H9 (cell line): Measurements from ENCODE around the gene ARHGAP25. TPM values are rescaled to one million over a fixed set of nuclear protein-coding genes. Genes with fewer than 3 reads are reported as not detected.

Experiments used
- DNase-seq: peaks from one replicate; pipeline ENCODE4 v3.0.0-alpha.2; 2017
- H2AFZ ChIP-seq: one replicate; pipeline ENCODE4 v1.6.1; 2013; ENCODE audit warnings: mild to moderate bottlenecking, low read length, control low read depth, moderate library complexity
- H2AK5ac ChIP-seq: 2 replicates; pipeline ENCODE4 v1.6.1; 2013; ENCODE audit warnings: low read length, control low read depth, mixed read lengths; ENCODE audit not compliant: insufficient read length
- H2BK120ac ChIP-seq: one replicate; pipeline ENCODE4 v1.6.1; 2013; ENCODE audit warnings: low read depth, mild to moderate bottlenecking, low read length, control low read depth, inconsistent platforms; ENCODE audit not compliant: poor library complexity, severe bottlenecking
- H2BK12ac ChIP-seq: 2 replicates; pipeline ENCODE4 v1.6.1; 2013; ENCODE audit warnings: low read length, control low read depth, mixed read lengths, low read depth; ENCODE audit not compliant: insufficient read length
- H2BK15ac ChIP-seq: 2 replicates; pipeline ENCODE4 v1.6.1; 2013; ENCODE audit warnings: low read depth, low read length, control low read depth
- H2BK20ac ChIP-seq: one replicate; pipeline ENCODE4 v1.6.1; 2013; ENCODE audit warnings: low read depth, mild to moderate bottlenecking, low read length, control low read depth, inconsistent platforms; ENCODE audit not compliant: poor library complexity, severe bottlenecking
- H2BK5ac ChIP-seq: 2 replicates; pipeline ENCODE4 v1.6.1; 2013; ENCODE audit warnings: low read length, control low read depth, mixed read lengths; ENCODE audit not compliant: insufficient read length
- H3K14ac ChIP-seq: 2 replicates; pipeline ENCODE4 v1.6.1; 2013; ENCODE audit warnings: low read length, control low read depth; ENCODE audit not compliant: insufficient read depth
- H3K18ac ChIP-seq: 2 replicates; pipeline ENCODE4 v1.6.1; 2013; ENCODE audit warnings: low read depth, mild to moderate bottlenecking, mixed read lengths, low read length, control low read depth; ENCODE audit not compliant: insufficient read length
- H3K23ac ChIP-seq: 2 replicates; pipeline ENCODE4 v1.6.1; 2013; ENCODE audit warnings: low read length, control low read depth, mixed read lengths, low read depth; ENCODE audit not compliant: insufficient read length
- H3K23me2 ChIP-seq: 2 replicates; pipeline ENCODE4 v1.6.1; 2013; ENCODE audit warnings: low read depth, mild to moderate bottlenecking, mixed read lengths, low read length, control low read depth; ENCODE audit not compliant: insufficient read length, poor library complexity, severe bottlenecking
- H3K27ac ChIP-seq: 2 replicates; pipeline ENCODE4 v1.5.1; 2013; ENCODE audit warnings: low read length, control low read depth, mixed read lengths, low read depth; ENCODE audit not compliant: insufficient read length
- H3K27me3 ChIP-seq: 2 replicates; pipeline ENCODE4 v1.6.1; 2013; ENCODE audit warnings: low read length, control low read depth, inconsistent platforms; ENCODE audit not compliant: insufficient read depth
- H3K4ac ChIP-seq: 2 replicates; pipeline ENCODE4 v1.6.1; 2013; ENCODE audit warnings: low read depth, mild to moderate bottlenecking, control low read depth, inconsistent platforms, low read length, moderate library complexity
- H3K4me1 ChIP-seq: 2 replicates; pipeline ENCODE4 v1.6.1; 2013; ENCODE audit warnings: low read length, control low read depth, inconsistent platforms; ENCODE audit not compliant: insufficient read depth
- H3K4me2 ChIP-seq: 2 replicates; pipeline ENCODE4 v1.6.1; 2013; ENCODE audit warnings: low read length, control low read depth, mixed read lengths; ENCODE audit not compliant: insufficient read length, insufficient read depth
- H3K56ac ChIP-seq: 2 replicates; pipeline ENCODE4 v1.6.1; 2013; ENCODE audit warnings: low read depth, mild to moderate bottlenecking, mixed read lengths, low read length, control low read depth; ENCODE audit not compliant: insufficient read length
- H3K79me1 ChIP-seq: 2 replicates; pipeline ENCODE4 v1.6.1; 2013; ENCODE audit warnings: low read depth, mild to moderate bottlenecking, moderate library complexity, low read length, control low read depth, inconsistent platforms; ENCODE audit not compliant: insufficient read depth, poor library complexity, severe bottlenecking
- H3K79me2 ChIP-seq: 2 replicates; pipeline ENCODE4 v1.6.1; 2013; ENCODE audit warnings: low read length, control low read depth, inconsistent platforms; ENCODE audit not compliant: insufficient read depth
- H3K9ac ChIP-seq: 2 replicates; pipeline ENCODE4 v1.6.1; 2013; ENCODE audit warnings: low read length, control low read depth, mixed read lengths; ENCODE audit not compliant: insufficient read length; ENCODE audit errors: extremely low read depth
- H3K9me3 ChIP-seq: one replicate; pipeline ENCODE4 v1.6.1; 2013; ENCODE audit warnings: low read depth, low read length, inconsistent platforms; ENCODE audit not compliant: control insufficient read depth
- H3T11ph ChIP-seq: one replicate; pipeline ENCODE4 v1.6.1; 2013; ENCODE audit warnings: mild to moderate bottlenecking, low read length, control low read depth, inconsistent platforms
- H4K20me1 ChIP-seq: one replicate; pipeline ENCODE4 v1.6.1; 2013; ENCODE audit not compliant: control insufficient read depth, insufficient read length, insufficient read depth
- H4K5ac ChIP-seq: 2 replicates; pipeline ENCODE4 v1.6.1; 2013; ENCODE audit warnings: low read depth, mild to moderate bottlenecking, mixed read lengths, low read length, control low read depth; ENCODE audit not compliant: insufficient read length
- H4K8ac ChIP-seq: replicated peaks from 2 replicates; pipeline ENCODE4 v1.6.1; 2013; ENCODE audit warnings: low read length, control low read depth, mixed read lengths, low read depth; ENCODE audit not compliant: insufficient read length
- H4K91ac ChIP-seq: 2 replicates; pipeline ENCODE4 v1.6.1; 2013; ENCODE audit warnings: low read depth, mild to moderate bottlenecking, moderate library complexity, mixed read lengths, low read length, control low read depth; ENCODE audit not compliant: insufficient read length
- H3K27ac Mint-ChIP-seq, 3 experiments: 2 replicates in 2 of 3; 3 replicates in 1 of 3; pipeline ENCODE4 v1.8.0; 2020 to 2021; ENCODE audit warnings: mixed read lengths in 3 of 3, mild to moderate bottlenecking in 1 of 3, moderate library complexity in 1 of 3
- H3K27me3 Mint-ChIP-seq: 2 replicates; pipeline ENCODE4 v1.8.0; 2021; ENCODE audit warnings: low read depth, mild to moderate bottlenecking, moderate library complexity, mixed read lengths
- H3K36me3 Mint-ChIP-seq, 3 experiments: 2 replicates in 2 of 3; 3 replicates in 1 of 3; pipeline ENCODE4 v1.8.0; 2020 to 2021; ENCODE audit warnings: low read depth in 3 of 3, mixed read lengths in 3 of 3; ENCODE audit not compliant: insufficient read depth in 1 of 3
- H3K4me1 Mint-ChIP-seq, 2 experiments: 2 replicates each; pipeline ENCODE4 v1.8.0; 2020; ENCODE audit warnings: mixed read lengths in 2 of 2
- H3K4me3 Mint-ChIP-seq, 2 experiments: 2 replicates in 1 of 2; 3 replicates in 1 of 2; pipeline ENCODE4 v1.8.0; 2020 to 2021; ENCODE audit warnings: mild to moderate bottlenecking in 2 of 2, mixed read lengths in 2 of 2, moderate library complexity in 1 of 2
- H3K9me3 Mint-ChIP-seq, 2 experiments: 2 replicates in 1 of 2; 3 replicates in 1 of 2; pipeline ENCODE4 v1.8.0; 2020; ENCODE audit warnings: mild to moderate bottlenecking in 2 of 2, mixed read lengths in 2 of 2, moderate library complexity in 1 of 2
- CTCF ChIP-seq: fragments of 200-600 bp; sonication (generic); conservative IDR thresholded peaks from 3 replicates; pipeline ENCODE4 v1.8.0; 2021; ENCODE audit warnings: antibody characterized with exemption, mild to moderate bottlenecking
- WGBS: extraction: QIAGEN DNeasy Blood & Tissue Kit; methylation state at CpG from one replicate; pipeline ENCODE4 v1.1.7; 2013; ENCODE audit warnings: missing lambda C conversion rate, low lambda C conversion rate, mixed read lengths; ENCODE audit not compliant: insufficient read length; ENCODE audit errors: extremely low coverage; 5-methylcytosine and 5-hydroxymethylcytosine counted together
- total RNA-seq: library from RNA; stranded (reverse); gene quantifications from 2 replicates; pipeline ENCODE4 v1.2.1, GENCODE V29; 2021

ARHGAP25 gene
- total RNA-seq, 1 experiment from 2014 or later: 1.3 TPM

GRCh38 chr2:68812251-68812650, 77.6 kb downstream of the ARHGAP25 start:
- H3K4me1 ChIP-seq: no peaks in the 10 kb centered on the region
- no peak for DNase-seq
- no peak overlapping the region for H3K27ac ChIP-seq
- H2AK5ac ChIP-seq: no peak overlapping the region
- H3K18ac ChIP-seq: no peak overlapping the region
- Mint-ChIP-seq H3K36me3 (no peaks in the 10 kb centered on the region), H3K4me1 (peaks cover 14 to 16% of the 10 kb centered on the region in 2 experiments), H3K27me3 (peaks cover 3% of the 10 kb centered on the region), H3K9me3 (no peaks in the 10 kb centered on the region), H3K27ac (no peak overlapping the region), H3K4me3 (no peak overlapping the region)
- H3K79me1 ChIP-seq: no peaks in the 10 kb centered on the region
- H3K4me2 ChIP-seq: no peak overlapping the region
- no peak overlapping the region for H3K14ac ChIP-seq
- no peaks in the 10 kb centered on the region for H3K27me3 ChIP-seq
- no peak overlapping the region for H4K8ac ChIP-seq
- no peak overlapping the region for H3K9ac ChIP-seq
- H3K4ac ChIP-seq: no peak overlapping the region
- no peak overlapping the region for H2BK5ac ChIP-seq
- no peak overlapping the region for H4K91ac ChIP-seq
- no CpG with 5 or more reads among the region's 6 CpGs for WGBS
- no peak overlapping the region for H3K56ac ChIP-seq
- no peak overlapping the region for H2AFZ ChIP-seq
- no peaks in the 10 kb centered on the region for H3K79me2 ChIP-seq
- no peak overlapping the region for H4K5ac ChIP-seq
- TF ChIP-seq CTCF: no peak
- no peak overlapping the region for H2BK120ac ChIP-seq
- H3K23me2 ChIP-seq: no peaks in the 10 kb centered on the region
- no peak overlapping the region for H2BK15ac ChIP-seq
- no peaks in the 10 kb centered on the region for H3K9me3 ChIP-seq
- no peak overlapping the region for H2BK12ac ChIP-seq
- H3K23ac ChIP-seq: no peak overlapping the region
- H2BK20ac ChIP-seq: no peak overlapping the region
- no peak overlapping the region for H3T11ph ChIP-seq
- no peaks in the 10 kb centered on the region for H4K20me1 ChIP-seq
